ENCODE data around the gene CMTM8. TPM values are rescaled to one million over a fixed set of nuclear protein-coding genes. Genes with fewer than 3 reads are reported as not detected.
A peak's percentile ranks its signal among the peaks of the same experiment; 100 is the strongest.

Gene CMTM8
- total and polyA plus RNA-seq, 5 experiments from 2014 or later, result 2.0 to 8.6 (median 2.8) TPM

- H3K4me3 Mint-ChIP-seq, result peak overlapping the region; percentile 74 to 89 (median 82)
- H3K9me3 Mint-ChIP-seq, result no peaks in the 10 kb centered on the region
- no peaks in the 10 kb centered on the region for H3K27me3 Mint-ChIP-seq
- DNase-seq (peak in 1 of 10 donors; percentile 4), ATAC-seq (no peak)
- POLR2A ChIA-PET, result interaction anchor here (0.7 kb wide), 1 partner anchor 625 kb away, joined by 3 read pairs; no protein-coding TSS in a partner anchor
- peaks cover 23 to 61% (median 28%) of the 10 kb centered on the region in 4 donors for H3K4me1 Mint-ChIP-seq
- H3K27ac Mint-ChIP-seq, result peak overlapping the region in 7 of 10 donors; percentile 24 to 82 (median 36)
- H3K36me3 Mint-ChIP-seq, result peaks cover 0 to 4% (median 0%) of the 10 kb centered on the region in 3 donors
Measured at GRCh38 chr3:32237670-32238452, 619 bp upstream of the CMTM8 start.

- peak; percentile 10 to 13 for ATAC-seq
- Mint-ChIP-seq H3K27ac (peak overlapping the region; percentile 30 to 88 (median 55)), H3K36me3 (peaks cover 0 to 8% (median 6%) of the 10 kb centered on the region in 3 donors), H3K27me3 (no peaks in the 10 kb centered on the region), H3K4me3 (peak overlapping the region; percentile 82 to 90 (median 86)), H3K4me1 (peaks cover 30 to 73% (median 31%) of the 10 kb centered on the region in 4 donors), H3K9me3 (no peaks in the 10 kb centered on the region)
- DNase-seq, result no peak
- POLR2A ChIA-PET, result interaction anchor here (0.5 to 2.2 kb wide), 5 partner anchors 47 to 325 kb away, joined by 3 to 10 read pairs (median 3); no protein-coding TSS in a partner anchor
Measured at GRCh38 chr3:32239307-32240158, 1.1 kb downstream of the CMTM8 start.

- ATAC-seq (peak; percentile 59 to 69), DNase-seq (peak; percentile 15 to 71 (median 52))
- Mint-ChIP-seq H3K9me3 (no peaks in the 10 kb centered on the region), H3K4me3 (peak overlapping the region; percentile 82 to 90 (median 86)), H3K36me3 (peaks cover 0 to 8% (median 6%) of the 10 kb centered on the region in 3 donors), H3K27me3 (no peaks in the 10 kb centered on the region), H3K27ac (peak overlapping the region in 6 of 10 donors; percentile 30 to 88 (median 53)), H3K4me1 (peaks cover 35 to 79% (median 36%) of the 10 kb centered on the region in 4 donors)
- POLR2A ChIA-PET, result interaction anchor here (0.5 to 2.2 kb wide), 2 partner anchors 49 to 325 kb away, joined by 3 to 10 read pairs; no protein-coding TSS in a partner anchor
Measured at GRCh38 chr3:32240159-32240545, 1.7 kb downstream of the CMTM8 start.

GRCh38 chr3:32241100-32241499 lies 2.6 kb downstream of the CMTM8 start:
- DNase-seq (no peak), ATAC-seq (no peak)
- Mint-ChIP-seq H3K4me1 (peaks cover 34 to 89% (median 41%) of the 10 kb centered on the region in 4 donors), H3K9me3 (no peaks in the 10 kb centered on the region), H3K27ac (peak overlapping the region in 1 of 10 donors; percentile 25), H3K4me3 (peak overlapping the region in 3 of 10 donors; percentile 12 to 86 (median 29)), H3K27me3 (no peaks in the 10 kb centered on the region), H3K36me3 (peaks cover 0 to 8% (median 6%) of the 10 kb centered on the region in 3 donors)
- POLR2A ChIA-PET, result no interaction called here

- peaks cover 0 to 8% (median 6%) of the 10 kb centered on the region in 3 donors for H3K36me3 Mint-ChIP-seq
- H3K9me3 Mint-ChIP-seq, result no peaks in the 10 kb centered on the region
- H3K4me3 Mint-ChIP-seq, result peak overlapping the region in 3 of 10 donors; percentile 5 to 19 (median 10)
- ATAC-seq, result no peak
- peak overlapping the region in 2 of 10 donors; percentile 32 to 68 for H3K27ac Mint-ChIP-seq
- DNase-seq, result no peak
- no peaks in the 10 kb centered on the region for H3K27me3 Mint-ChIP-seq
- POLR2A ChIA-PET, result no interaction called here
- H3K4me1 Mint-ChIP-seq, result peaks cover 35 to 83% (median 40%) of the 10 kb centered on the region in 4 donors
Measured at GRCh38 chr3:32243519-32243918, 5.0 kb downstream of the CMTM8 start.

- H3K27me3 Mint-ChIP-seq, result no peaks in the 10 kb centered on the region
- H3K4me1 Mint-ChIP-seq, result peaks cover 27 to 68% (median 35%) of the 10 kb centered on the region in 4 donors
- no peaks in the 10 kb centered on the region for H3K9me3 Mint-ChIP-seq
- POLR2A ChIA-PET, result no interaction called here
- DNase-seq, result peak in 1 of 10 donors; percentile 26
- peak in 1 of 2 donors; percentile 87 for ATAC-seq
- peak overlapping the region in 4 of 10 donors; percentile 47 to 64 (median 55) for H3K4me3 Mint-ChIP-seq
- H3K27ac Mint-ChIP-seq, result peak overlapping the region in 4 of 10 donors; percentile 23 to 96 (median 34)
- peaks cover 0 to 8% (median 6%) of the 10 kb centered on the region in 3 donors for H3K36me3 Mint-ChIP-seq
Measured at GRCh38 chr3:32245200-32245599, 6.7 kb downstream of the CMTM8 start.

- no peak for DNase-seq
- no peak for ATAC-seq
- Mint-ChIP-seq H3K4me1 (peaks cover 18 to 58% (median 31%) of the 10 kb centered on the region in 4 donors), H3K27me3 (no peaks in the 10 kb centered on the region), H3K27ac (peak overlapping the region in 7 of 10 donors; percentile 6 to 96 (median 52)), H3K9me3 (no peaks in the 10 kb centered on the region), H3K4me3 (peak overlapping the region in 6 of 10 donors; percentile 15 to 75 (median 52)), H3K36me3 (peaks cover 0 to 8% (median 6%) of the 10 kb centered on the region in 3 donors)
- POLR2A ChIA-PET, result no interaction called here
Measured at GRCh38 chr3:32246079-32246675, 7.7 kb downstream of the CMTM8 start.

- DNase-seq, result no peak
- Mint-ChIP-seq H3K36me3 (peaks cover 0 to 1% (median 1%) of the 10 kb centered on the region in 3 donors), H3K4me3 (no peak overlapping the region), H3K4me1 (peaks cover 14 to 32% (median 23%) of the 10 kb centered on the region in 4 donors), H3K9me3 (peaks cover 0 to 4% (median 0%) of the 10 kb centered on the region in 9 donors), H3K27me3 (peaks cover 0 to 1% (median 0%) of the 10 kb centered on the region in 5 donors), H3K27ac (no peak overlapping the region)
- POLR2A ChIA-PET, result no interaction called here
- no peak for ATAC-seq
Measured at GRCh38 chr3:32249184-32249782, 10.8 kb downstream of the CMTM8 start.

GRCh38 chr3:32254268-32254667 lies 15.8 kb downstream of the CMTM8 start:
- no peak overlapping the region for H3K27ac Mint-ChIP-seq
- POLR2A ChIA-PET, result no interaction called here
- H3K36me3 Mint-ChIP-seq, result peaks cover 3 to 9% (median 5%) of the 10 kb centered on the region in 3 donors
- peaks cover 9 to 28% (median 17%) of the 10 kb centered on the region in 4 donors for H3K4me1 Mint-ChIP-seq
- ATAC-seq, result no peak
- no peak for DNase-seq
- H3K27me3 Mint-ChIP-seq, result peaks cover 0 to 2% (median 0%) of the 10 kb centered on the region in 5 donors
- H3K9me3 Mint-ChIP-seq, result peaks cover 0 to 9% (median 4%) of the 10 kb centered on the region in 9 donors
- H3K4me3 Mint-ChIP-seq, result no peak overlapping the region

GRCh38 chr3:32255345-32255744 lies 16.9 kb downstream of the CMTM8 start:
- Mint-ChIP-seq H3K4me1 (peaks cover 8 to 28% (median 12%) of the 10 kb centered on the region in 4 donors), H3K27me3 (peaks cover 0 to 2% (median 0%) of the 10 kb centered on the region in 5 donors), H3K4me3 (no peak overlapping the region), H3K36me3 (peaks cover 3 to 9% (median 5%) of the 10 kb centered on the region in 3 donors), H3K9me3 (peaks cover 0 to 9% (median 4%) of the 10 kb centered on the region in 9 donors), H3K27ac (no peak overlapping the region)
- ATAC-seq, result no peak
- POLR2A ChIA-PET, result no interaction called here
- DNase-seq, result no peak

- H3K4me1 Mint-ChIP-seq, result peaks cover 8 to 28% (median 12%) of the 10 kb centered on the region in 4 donors
- POLR2A ChIA-PET, result no interaction called here
- no peak overlapping the region for H3K4me3 Mint-ChIP-seq
- no peak for ATAC-seq
- DNase-seq, result no peak
- peaks cover 3 to 9% (median 5%) of the 10 kb centered on the region in 3 donors for H3K36me3 Mint-ChIP-seq
- peaks cover 0 to 2% (median 0%) of the 10 kb centered on the region in 5 donors for H3K27me3 Mint-ChIP-seq
- H3K27ac Mint-ChIP-seq, result no peak overlapping the region
- peaks cover 0 to 9% (median 4%) of the 10 kb centered on the region in 9 donors for H3K9me3 Mint-ChIP-seq
Measured at GRCh38 chr3:32256206-32256605, 17.7 kb downstream of the CMTM8 start.
